ENCODE data around the gene MYBPHL.

DNA sequence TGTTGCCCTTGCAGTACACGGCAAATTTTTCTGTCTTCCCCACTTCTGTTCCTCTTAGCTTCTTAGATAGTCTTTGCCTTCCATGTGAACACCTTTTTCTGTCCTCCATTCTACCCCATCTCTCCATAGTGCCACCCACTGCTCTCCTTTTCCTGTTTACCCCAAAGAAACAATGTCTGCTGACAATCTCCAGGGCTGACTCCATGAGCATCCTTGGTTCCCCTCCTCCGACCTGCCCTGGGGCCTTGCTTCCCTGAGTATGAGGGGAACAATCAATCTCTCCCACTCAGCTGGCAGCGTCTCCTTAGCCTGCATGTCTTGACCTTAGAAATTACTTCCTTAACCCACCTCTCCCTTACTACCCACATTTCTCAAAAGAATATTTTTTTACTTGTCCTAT, 12.3 kb upstream of the MYBPHL start:
- TF ChIP-seq TAF1 (IDR thresholded peaks at IDR 0.05; ENCODE audit: borderline replicate concordance, low read depth, low read length) = no peak
- no peak for TF ChIP-seq POLR2AphosphoS5 (IDR thresholded peaks at IDR 0.05; ENCODE audit: low read depth, low read length)

Measured in GM12892 (cell line).